IMR-90 (cell line): Measurements from ENCODE around the gene MFN1. TPM values are rescaled to one million over a fixed set of nuclear protein-coding genes. Genes with fewer than 3 reads are reported as not detected.

Source experiments
- ATAC-seq: fragments of 200-7000 bp; cut with Tn5 transposase; 2 replicates; pipeline ENCODE4 v1.9.1; 2020; ENCODE audit warnings: low read depth, mild to moderate bottlenecking, moderate library complexity
- BruUV-seq: library from RNA; stranded (reverse); fragments of 400-500 nt; replicated peaks from 2 replicates; lab custom pipeline; 2021; lab: Mats Ljungman, UMichigan
- CTCF ChIA-PET: fragments of 300-600 bp; formaldehyde crosslinking; extraction: SDS; loops from one replicate; lab custom pipeline; 2021; ENCODE audit warnings: antibody characterized with exemption; lab: Yijun Ruan, JAX
- POLR2A ChIA-PET: fragments of 300-600 bp; sonication (Branson Sonifier 250); formaldehyde crosslinking; loops from one replicate; lab custom pipeline; 2022; ENCODE audit warnings: antibody characterized with exemption; ENCODE audit not compliant: unreplicated experiment; lab: Charles Lee
- DNase-seq: peaks from one replicate; pipeline ENCODE4 v3.0.0; 2013
- H2AFZ ChIP-seq: replicated peaks from 2 replicates; pipeline ENCODE3; 2013; ENCODE audit warnings: low read length, mild to moderate bottlenecking; ENCODE audit not compliant: poor library complexity
- H2AK5ac ChIP-seq: 2 replicates; pipeline ENCODE4 v1.6.1; 2013; ENCODE audit warnings: low read depth, low read length, inconsistent platforms
- H2AK9ac ChIP-seq: replicated peaks from 2 replicates; pipeline ENCODE3; 2013; ENCODE audit warnings: mild to moderate bottlenecking, low read depth, low read length, moderate library complexity; ENCODE audit not compliant: poor library complexity
- H2BK120ac ChIP-seq: 2 replicates; pipeline ENCODE4 v1.6.1; 2013; ENCODE audit warnings: low read depth, low read length, inconsistent platforms
- H2BK15ac ChIP-seq: 3 replicates; pipeline ENCODE4 v1.6.1; 2013; ENCODE audit warnings: low read depth, low read length, inconsistent platforms
- H2BK20ac ChIP-seq: 2 replicates; pipeline ENCODE4 v1.6.1; 2013; ENCODE audit warnings: low read depth, mild to moderate bottlenecking, inconsistent platforms, low read length, moderate library complexity
- H2BK5ac ChIP-seq: 2 replicates; pipeline ENCODE4 v1.6.1; 2013; ENCODE audit warnings: mild to moderate bottlenecking, low read depth, low read length, inconsistent platforms; ENCODE audit not compliant: poor library complexity, severe bottlenecking
- H3K14ac ChIP-seq: replicated peaks from 2 replicates; pipeline ENCODE4 v1.6.1; 2013; ENCODE audit warnings: low read depth, low read length, inconsistent platforms
- H3K18ac ChIP-seq: 2 replicates; pipeline ENCODE4 v1.6.1; 2013; ENCODE audit warnings: low read depth, low read length, control low read depth
- H3K23ac ChIP-seq: 2 replicates; pipeline ENCODE4 v1.6.1; 2013; ENCODE audit warnings: low read depth, low read length, inconsistent platforms
- H3K27ac ChIP-seq: 2 replicates; pipeline ENCODE4 v1.5.1; 2013; ENCODE audit warnings: mild to moderate bottlenecking, control low read depth, low read length; ENCODE audit not compliant: insufficient read depth
- H3K27me3 ChIP-seq: 2 replicates; pipeline ENCODE4 v1.6.1; 2013; ENCODE audit warnings: low read length; ENCODE audit not compliant: control insufficient read depth, insufficient read depth
- H3K36me3 ChIP-seq: 2 replicates; pipeline ENCODE4 v1.6.1; 2013; ENCODE audit warnings: low read length, mixed read lengths; ENCODE audit not compliant: control insufficient read depth, insufficient read depth
- H3K4ac ChIP-seq: 2 replicates; pipeline ENCODE4 v1.6.1; 2013; ENCODE audit warnings: low read depth, low read length, inconsistent platforms
- H3K4me1 ChIP-seq: 2 replicates; pipeline ENCODE4 v1.6.1; 2013; ENCODE audit warnings: low read length, mixed read lengths; ENCODE audit not compliant: control insufficient read depth, insufficient read depth
- H3K4me2 ChIP-seq: 2 replicates; pipeline ENCODE4 v1.6.1; 2013; ENCODE audit warnings: low read depth, mild to moderate bottlenecking, control low read depth, low read length, moderate library complexity
- H3K4me3 ChIP-seq: 2 replicates; pipeline ENCODE4 v1.5.1; 2013; ENCODE audit warnings: low read depth, mild to moderate bottlenecking, control low read depth, low read length, moderate library complexity; ENCODE audit not compliant: insufficient read depth
- H3K56ac ChIP-seq: 2 replicates; pipeline ENCODE4 v1.6.1; 2013; ENCODE audit warnings: low read length, inconsistent platforms; ENCODE audit not compliant: insufficient read depth; ENCODE audit errors: extremely low read depth
- H3K79me1 ChIP-seq, 2 experiments: 2 replicates each; pipeline ENCODE4 v1.6.1; 2013; ENCODE audit warnings: low read length in 2 of 2, inconsistent platforms in 1 of 2, low read depth in 1 of 2
- H3K9ac ChIP-seq: 2 replicates; pipeline ENCODE4 v1.6.1; 2013; ENCODE audit warnings: low read depth, low read length, control low read depth
- H3K9me1 ChIP-seq: 2 replicates; pipeline ENCODE4 v1.6.1; 2013; ENCODE audit warnings: low read length, inconsistent platforms; ENCODE audit not compliant: insufficient read depth
- H3K9me3 ChIP-seq: 2 replicates; pipeline ENCODE4 v1.6.1; 2013; ENCODE audit warnings: low read length; ENCODE audit not compliant: control insufficient read depth, insufficient read depth
- H4K20me1 ChIP-seq: 2 replicates; pipeline ENCODE4 v1.6.1; 2013; ENCODE audit warnings: low read length, inconsistent platforms; ENCODE audit not compliant: insufficient read depth
- H4K5ac ChIP-seq: 2 replicates; pipeline ENCODE4 v1.6.1; 2013; ENCODE audit warnings: mild to moderate bottlenecking, low read depth, low read length, control low read depth
- H4K8ac ChIP-seq, 2 experiments: 2 replicates each; pipeline ENCODE4 v1.6.1; 2013; ENCODE audit warnings: low read depth in 2 of 2, low read length in 2 of 2, control low read depth in 1 of 2, inconsistent platforms in 1 of 2
- H4K91ac ChIP-seq: 2 replicates; pipeline ENCODE4 v1.6.1; 2013; ENCODE audit warnings: low read depth, low read length, inconsistent platforms; ENCODE audit not compliant: insufficient read depth
- BHLHE40 ChIP-seq: fragments of 150-350 bp; IDR thresholded peaks from 2 replicates; pipeline ENCODE4 v1.6.1; 2016; ENCODE audit warnings: mild to moderate bottlenecking, low read depth, low read length
- CEBPB ChIP-seq: IDR thresholded peaks from 2 replicates; pipeline ENCODE4 v1.6.1; 2012; ENCODE audit warnings: low read depth, low read length, improper control_type of control experiment
- CHD1 ChIP-seq: IDR thresholded peaks from 2 replicates; pipeline ENCODE4 v1.6.1; 2012; ENCODE audit warnings: low read depth, low read length, improper control_type of control experiment
- CTCF ChIP-seq: conservative IDR thresholded peaks from 2 replicates; pipeline ENCODE4 v1.5.1; 2012; ENCODE audit warnings: mild to moderate bottlenecking, low read depth, low read length, improper control_type of control experiment
- FOS ChIP-seq: fragments of 150-350 bp; IDR thresholded peaks from 2 replicates; pipeline ENCODE4 v1.6.1; 2016; ENCODE audit warnings: low read depth, low read length
- MAFK ChIP-seq: IDR thresholded peaks from 2 replicates; pipeline ENCODE4 v1.6.1; 2012; ENCODE audit warnings: low read depth, low read length, improper control_type of control experiment
- MAZ ChIP-seq: IDR thresholded peaks from 2 replicates; pipeline ENCODE4 v1.6.1; 2012; ENCODE audit warnings: low read depth, mild to moderate bottlenecking, low read length, improper control_type of control experiment, moderate library complexity, borderline replicate concordance
- MXI1 ChIP-seq: IDR thresholded peaks from 2 replicates; pipeline ENCODE4 v1.6.1; 2012; ENCODE audit warnings: low read depth, mild to moderate bottlenecking, low read length, moderate library complexity, borderline replicate concordance
- NFE2L2 ChIP-seq: fragments of 150-350 bp; IDR thresholded peaks from 2 replicates; pipeline ENCODE4 v1.6.1; 2016; ENCODE audit warnings: low read depth, mild to moderate bottlenecking, low read length
- POLR2A ChIP-seq: IDR thresholded peaks from 2 replicates; pipeline ENCODE4 v1.6.1; 2012; ENCODE audit warnings: mild to moderate bottlenecking, low read depth, low read length
- RAD21 ChIP-seq: IDR thresholded peaks from 2 replicates; pipeline ENCODE4 v1.6.1; 2012; ENCODE audit warnings: low read length, improper control_type of control experiment
- RCOR1 ChIP-seq: IDR thresholded peaks from 2 replicates; pipeline ENCODE4 v1.6.1; 2012; ENCODE audit warnings: mild to moderate bottlenecking, low read length, improper control_type of control experiment; ENCODE audit not compliant: insufficient replicate concordance
- RFX5 ChIP-seq: IDR thresholded peaks from 2 replicates; pipeline ENCODE4 v1.8.0; 2012; ENCODE audit warnings: low read depth, mild to moderate bottlenecking, low read length, moderate library complexity
- SMC3 ChIP-seq: fragments of 150-350 bp; IDR thresholded peaks from 2 replicates; pipeline ENCODE4 v1.6.1; 2016; ENCODE audit warnings: low read depth, mild to moderate bottlenecking, antibody characterized with exemption, low read length, moderate library complexity
- WGBS, 2 experiments: methylation state at CpG; one replicate each; pipeline versions ENCODE4 v1.1.5 to v1.1.7; 2013; ENCODE audit warnings: missing lambda C conversion rate in 2 of 2; ENCODE audit not compliant: insufficient read length in 1 of 2; ENCODE audit errors: extremely low coverage in 2 of 2; 5-methylcytosine and 5-hydroxymethylcytosine counted together
- dilution Hi-C: fragments of 300-500 bp; cut with HindIII; formaldehyde crosslinking; loops from one replicate; pipeline ENCODE4 v1.14.3; 2018; ENCODE audit warnings: low sequenced_read_pairs; ENCODE audit not compliant: unreplicated experiment
- in situ Hi-C: fragments of 300-500 bp; cut with MboI; formaldehyde crosslinking; loops from 3 replicates; pipeline ENCODE4 v1.14.3; 2019; ENCODE audit warnings: low sequenced_read_pairs, inconsistent platforms, mixed read lengths
- intact Hi-C: fragments of 100-400 bp; cut with micrococcal nuclease; formaldehyde crosslinking; loops from 2 replicates; pipeline ENCODE4 v1.10.0; 2022
- polyA plus RNA-seq, 3 experiments: library from polyadenylated mRNA; depleted of rRNA; stranded (reverse); fragments of >200 nt; gene quantifications; 2 replicates each; pipeline ENCODE4 v1.2.3, GENCODE V29; 2012; ENCODE audit warnings: low replicate concordance in 1 of 3
- total RNA-seq: library from RNA; depleted of rRNA; stranded (reverse); fragments of >200 nt; gene quantifications from 2 replicates; pipeline ENCODE4 v1.2.3, GENCODE V29; 2012
- TF ChIP-seq, protein P1 (sequence below): fragments of 150-350 bp; IDR thresholded peaks from 2 replicates; pipeline ENCODE4 v1.6.1; 2017; ENCODE audit warnings: mild to moderate bottlenecking, antibody characterized with exemption, low read length, low read depth
- TF ChIP-seq, protein P2 (sequence below): fragments of 150-350 bp; IDR thresholded peaks from 2 replicates; pipeline ENCODE4 v1.6.1; 2016; ENCODE audit warnings: low read depth, mild to moderate bottlenecking, low read length, moderate library complexity, borderline replicate concordance

The MFN1 gene
- total and polyA plus RNA-seq, 2 of the 4 experiments (the other 2 are of a cell fraction), result 23.6 to 40.3 TPM

DNA sequence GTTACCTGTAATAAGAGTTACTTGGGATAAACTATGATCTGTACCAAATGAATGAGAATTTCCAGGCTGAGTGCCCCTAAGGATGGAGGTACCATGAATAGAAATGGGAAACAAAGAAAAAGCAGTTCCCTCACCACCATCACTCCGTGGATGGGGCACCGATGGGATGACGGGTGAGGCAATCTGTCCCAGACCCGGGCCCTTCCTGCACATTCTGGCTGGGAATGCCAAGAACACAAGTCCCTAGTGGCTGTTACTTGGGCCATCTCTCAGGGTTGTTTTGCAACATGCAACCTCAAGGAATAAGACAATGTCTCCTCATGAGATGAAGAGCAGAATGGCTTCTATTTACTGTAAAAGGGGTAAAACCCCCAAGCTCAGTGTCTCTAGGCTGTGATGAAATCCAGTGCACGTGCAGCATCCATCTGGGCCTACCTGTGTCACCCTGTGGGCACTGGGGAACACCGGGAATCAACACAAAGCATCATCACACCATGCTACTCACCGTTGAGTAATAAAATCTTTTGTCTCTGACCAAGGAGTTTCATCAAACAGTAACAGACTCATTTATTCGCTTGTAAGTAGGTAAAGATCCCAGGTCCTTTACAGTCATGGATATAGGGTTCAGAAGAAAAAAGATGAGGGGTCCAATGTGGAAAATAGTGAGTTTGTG, 81.5 kb downstream of the MFN1 start:
- DNase-seq, result no peak
- peaks cover 45% of the 10 kb centered on the region for H4K20me1 ChIP-seq
- ChIA-PET CTCF (no interaction called here), POLR2A (no interaction called here)
- 90% methylated on average over 2 of the region's 8 CpGs; no CpG with 5 or more reads in 1 of the 2 experiments for WGBS, 2 experiments
- no peak overlapping the region for H3K27ac ChIP-seq
- no peak overlapping the region for H2AK9ac ChIP-seq
- no peak overlapping the region for H3K4ac ChIP-seq
- H3K9me3 ChIP-seq, result no peaks in the 10 kb centered on the region
- no peak overlapping the region for H2AFZ ChIP-seq
- H3K79me1 ChIP-seq, result peaks cover 53 to 66% of the 10 kb centered on the region in 2 experiments
- H2AK5ac ChIP-seq, result no peak overlapping the region
- H3K4me1 ChIP-seq, result peaks cover 6% of the 10 kb centered on the region
- H2BK20ac ChIP-seq, result no peak overlapping the region
- no peak overlapping the region for H3K4me2 ChIP-seq
- no peak overlapping the region for H4K8ac ChIP-seq
- H4K5ac ChIP-seq, result no peak overlapping the region
- no peak overlapping the region for H3K23ac ChIP-seq
- no peak overlapping the region for H2BK120ac ChIP-seq
- H3K18ac ChIP-seq, result no peak overlapping the region
- no TSS peak for BruUV-seq
- H3K36me3 ChIP-seq, result peaks cover 11% of the 10 kb centered on the region
- in situ Hi-C loops, result no loop called here
- ATAC-seq, result no peak
- no peak overlapping the region for H2BK15ac ChIP-seq
- H3K27me3 ChIP-seq, result no peaks in the 10 kb centered on the region
- no peak overlapping the region for H3K14ac ChIP-seq
- H4K91ac ChIP-seq, result no peak overlapping the region
- no peak overlapping the region for H3K4me3 ChIP-seq
- H3K9ac ChIP-seq, result no peak overlapping the region
- dilution Hi-C loops, result no loop called here
- H3K9me1 ChIP-seq, result peaks cover 19% of the 10 kb centered on the region
- intact Hi-C loops, result no loop called here
- TF ChIP-seq, protein P1, sequence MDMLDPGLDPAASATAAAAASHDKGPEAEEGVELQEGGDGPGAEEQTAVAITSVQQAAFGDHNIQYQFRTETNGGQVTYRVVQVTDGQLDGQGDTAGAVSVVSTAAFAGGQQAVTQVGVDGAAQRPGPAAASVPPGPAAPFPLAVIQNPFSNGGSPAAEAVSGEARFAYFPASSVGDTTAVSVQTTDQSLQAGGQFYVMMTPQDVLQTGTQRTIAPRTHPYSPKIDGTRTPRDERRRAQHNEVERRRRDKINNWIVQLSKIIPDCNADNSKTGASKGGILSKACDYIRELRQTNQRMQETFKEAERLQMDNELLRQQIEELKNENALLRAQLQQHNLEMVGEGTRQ, result no peak
- TF ChIP-seq FOS (no peak), MAZ (no peak), RAD21 (no peak), POLR2A (no peak), BHLHE40 (no peak), SMC3 (no peak), NFE2L2 (no peak), MAFK (no peak), CTCF (no peak), CHD1 (no peak), MXI1 (no peak), CEBPB (no peak), RFX5 (no peak), RCOR1 (no peak)
- TF ChIP-seq, protein P2, sequence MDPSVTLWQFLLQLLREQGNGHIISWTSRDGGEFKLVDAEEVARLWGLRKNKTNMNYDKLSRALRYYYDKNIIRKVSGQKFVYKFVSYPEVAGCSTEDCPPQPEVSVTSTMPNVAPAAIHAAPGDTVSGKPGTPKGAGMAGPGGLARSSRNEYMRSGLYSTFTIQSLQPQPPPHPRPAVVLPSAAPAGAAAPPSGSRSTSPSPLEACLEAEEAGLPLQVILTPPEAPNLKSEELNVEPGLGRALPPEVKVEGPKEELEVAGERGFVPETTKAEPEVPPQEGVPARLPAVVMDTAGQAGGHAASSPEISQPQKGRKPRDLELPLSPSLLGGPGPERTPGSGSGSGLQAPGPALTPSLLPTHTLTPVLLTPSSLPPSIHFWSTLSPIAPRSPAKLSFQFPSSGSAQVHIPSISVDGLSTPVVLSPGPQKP, result no peak
- no peak overlapping the region for H2BK5ac ChIP-seq
- H3K56ac ChIP-seq, result no peak overlapping the region
